Endothelial cell of umbilical vein (primary cell): Measurements from ENCODE around the gene IDI1. TPM values are rescaled to one million over a fixed set of nuclear protein-coding genes. Genes with fewer than 3 reads are reported as not detected.

Source experiments
- BruUV-seq: library from RNA; stranded (reverse); fragments of 400-500 nt; replicated peaks from 2 replicates; lab custom pipeline; 2021; lab: Mats Ljungman, UMichigan
- CTCF ChIA-PET: fragments of 300-600, 350-600 bp; sonication (Branson Sonifier 250); formaldehyde crosslinking; loops from one replicate; lab custom pipeline; 2021; ENCODE audit warnings: antibody characterized with exemption, inconsistent platforms; lab: Charles Lee
- POLR2A ChIA-PET: fragments of 300-600, 350-600 bp; sonication (Branson Sonifier 250); formaldehyde crosslinking; loops from one replicate; lab custom pipeline; 2021; ENCODE audit warnings: antibody characterized with exemption, inconsistent platforms; lab: Charles Lee
- DNase-seq: peaks from one replicate; pipeline ENCODE4 v3.0.0-alpha.2; 2011; ENCODE audit warnings: low read depth, low spot score
- FAIRE-seq: peaks from 2 replicates; lab custom pipeline; 2011; peaks lifted over from hg19 to GRCh38; lab: Jason Lieb, UNC
- H2AFZ ChIP-seq: 2 replicates; pipeline ENCODE4 v1.6.0; 2012; ENCODE audit warnings: low read depth, low read length, control low read depth, inconsistent platforms
- H3K27ac ChIP-seq: 2 replicates; pipeline ENCODE4 v1.5.1; 2011; ENCODE audit warnings: low read depth, mild to moderate bottlenecking, control low read depth, low read length, moderate library complexity; ENCODE audit not compliant: insufficient read depth
- H3K27me3 ChIP-seq, 2 experiments: 2 replicates each; pipeline versions ENCODE4 v1.6.0 to v1.6.1; 2011; ENCODE audit warnings: low read length in 2 of 2, mixed read lengths in 1 of 2; ENCODE audit not compliant: control insufficient read depth in 2 of 2, insufficient read depth in 2 of 2
- H3K36me3 ChIP-seq, 2 experiments: 2 replicates in 1 of 2; 3 replicates in 1 of 2; pipeline ENCODE4 v1.5.1; 2011; ENCODE audit warnings: low read length in 2 of 2, mild to moderate bottlenecking in 1 of 2, moderate library complexity in 1 of 2; ENCODE audit not compliant: control insufficient read depth in 2 of 2, insufficient read depth in 2 of 2; ENCODE audit errors: extremely low read depth in 1 of 2
- H3K4me1 ChIP-seq: 3 replicates; pipeline ENCODE4 v1.5.1; 2011; ENCODE audit warnings: mild to moderate bottlenecking, low read length; ENCODE audit not compliant: control insufficient read depth, insufficient read depth; ENCODE audit errors: extremely low read depth
- H3K4me2 ChIP-seq: 2 replicates; pipeline ENCODE4 v1.6.1; 2011; ENCODE audit warnings: low read length, control low read depth, mixed read lengths; ENCODE audit not compliant: insufficient read depth
- H3K4me3 ChIP-seq, 3 experiments: fragments of 200-600 bp in 1 of 3; sonication (generic), shearing (Covaris generic) in 1 of 3; replicated peaks in 1 of 3; 2 replicates each; pipeline ENCODE4 v1.5.1; 2011 to 2016; ENCODE audit warnings: control low read depth in 3 of 3, low read length in 3 of 3, mild to moderate bottlenecking in 2 of 3, inconsistent platforms in 1 of 3, low read depth in 1 of 3, moderate library complexity in 1 of 3; ENCODE audit not compliant: insufficient read depth in 1 of 3
- H3K79me2 ChIP-seq: 2 replicates; pipeline ENCODE4 v1.6.0; 2012; ENCODE audit warnings: low read length, inconsistent platforms; ENCODE audit not compliant: control insufficient read depth, insufficient read depth
- H3K9ac ChIP-seq: replicated peaks from 2 replicates; pipeline ENCODE3; 2011; ENCODE audit warnings: low read length, control low read depth; ENCODE audit not compliant: insufficient read depth; ENCODE audit errors: extremely low read depth
- H3K9me1 ChIP-seq: replicated peaks from 3 replicates; pipeline ENCODE4 v1.6.0; 2011; ENCODE audit warnings: mild to moderate bottlenecking, low read length; ENCODE audit not compliant: control insufficient read depth, insufficient read depth; ENCODE audit errors: extremely low read depth
- H3K9me3 ChIP-seq: replicated peaks from 2 replicates; pipeline ENCODE4 v1.5.1; 2012; ENCODE audit warnings: low read length, inconsistent platforms; ENCODE audit not compliant: control insufficient read depth, insufficient read depth
- H4K20me1 ChIP-seq: replicated peaks from 2 replicates; pipeline ENCODE3; 2011; ENCODE audit warnings: mild to moderate bottlenecking, low read length; ENCODE audit not compliant: control insufficient read depth, insufficient read depth; ENCODE audit errors: extremely low read depth
- CTCF ChIP-seq, 2 donors: IDR thresholded peaks; 1 replicate in 1 of 2; 2 replicates in 1 of 2; pipeline ENCODE4 v1.5.1; 2011; ENCODE audit warnings: low read length in 2 of 2, mild to moderate bottlenecking in 2 of 2, moderate library complexity in 2 of 2, control low read depth in 1 of 2, inconsistent platforms in 1 of 2, low read depth in 1 of 2; ENCODE audit not compliant: insufficient read depth in 1 of 2; ENCODE audit errors: extremely low read depth in 1 of 2
- POLR2A ChIP-seq: IDR thresholded peaks from 2 replicates; pipeline ENCODE4 v1.6.1; 2012; ENCODE audit warnings: low read depth, mild to moderate bottlenecking, control low read depth, low read length
- POLR2AphosphoS5 ChIP-seq: IDR thresholded peaks from 2 replicates; pipeline ENCODE4 v1.6.1; 2012; ENCODE audit warnings: low read depth, mild to moderate bottlenecking, control low read depth, low read length, moderate library complexity; ENCODE audit not compliant: insufficient read depth
- dilution Hi-C: fragments of 300-500 bp; cut with MboI; formaldehyde crosslinking; loops from one replicate; pipeline ENCODE4 v1.15.0; 2019; ENCODE audit warnings: low sequenced_read_pairs; ENCODE audit not compliant: extremely low pct_ligation_motif_present
- intact Hi-C: fragments of 100-400 bp; cut with micrococcal nuclease; formaldehyde crosslinking; loops from one replicate; pipeline ENCODE4 v1.10.0; 2022
- polyA plus RNA-seq, 4 experiments: library from polyadenylated mRNA; depleted of rRNA in 3 of 4; stranded (reverse) in 3 of 4; unstranded in 1 of 4; fragments of >200 nt; gene quantifications; 2 replicates each; pipeline versions ENCODE4 v1.2.1 to v1.2.3, GENCODE V29; 2011 to 2012; ENCODE audit warnings: missing spikeins in 1 of 4
- total RNA-seq: library from RNA; stranded (reverse); gene quantifications from 2 replicates; pipeline ENCODE4 v1.2.3, GENCODE V29; 2021

The IDI1 gene
- total and polyA plus RNA-seq, 2 donors (not counting 3 experiments of a cell fraction or from before 2014, with no cell fraction given) = 42.2 to 63.0 TPM

GRCh38 chr10:1020958-1021357, 28.0 kb downstream of the IDI1 start:
- ChIA-PET CTCF (interaction anchor here (0.5 to 1.1 kb wide), 2 partner anchors 13 to 29 kb away, joined by 4 to 5 read pairs; no protein-coding TSS in a partner anchor), POLR2A (no interaction called here)
- Histone ChIP-seq H3K27ac (no peak overlapping the region), H3K9ac (no peak overlapping the region), H2AFZ (no peak overlapping the region), H3K9me1 (no peaks in the 10 kb centered on the region), H3K36me3 (peaks cover 11 to 20% of the 10 kb centered on the region in 2 experiments), H3K79me2 (no peaks in the 10 kb centered on the region), H3K4me2 (no peak overlapping the region), H3K4me1 (no peaks in the 10 kb centered on the region), H4K20me1 (no peaks in the 10 kb centered on the region), H3K27me3 (no peaks in the 10 kb centered on the region), H3K4me3 (no peak overlapping the region), H3K9me3 (no peaks in the 10 kb centered on the region)
- intact Hi-C loops (no loop called here), dilution Hi-C loops (no loop called here)
- TF ChIP-seq POLR2A = no peak
- no peak for FAIRE-seq
- no peak for DNase-seq
- BruUV-seq = no TSS peak

GRCh38 chr10:1020460-1020859, 28.5 kb downstream of the IDI1 start:
- dilution Hi-C loops = no loop called here
- intact Hi-C loops = no loop called here
- Histone ChIP-seq H3K4me3 (no peak overlapping the region), H3K4me2 (no peak overlapping the region), H3K4me1 (no peaks in the 10 kb centered on the region), H3K9me3 (no peaks in the 10 kb centered on the region), H3K9ac (no peak overlapping the region), H3K79me2 (no peaks in the 10 kb centered on the region), H2AFZ (no peak overlapping the region), H3K36me3 (peaks cover 15 to 25% of the 10 kb centered on the region in 2 experiments), H3K27me3 (no peaks in the 10 kb centered on the region), H3K27ac (no peak overlapping the region), H4K20me1 (no peaks in the 10 kb centered on the region), H3K9me1 (no peaks in the 10 kb centered on the region)
- ChIA-PET CTCF (interaction anchor here (0.5 kb wide), 1 partner anchor 29 kb away, joined by 4 read pairs; no protein-coding TSS in a partner anchor), POLR2A (no interaction called here)
- FAIRE-seq = no peak
- DNase-seq = no peak
- no TSS peak for BruUV-seq
- TF ChIP-seq CTCF (IDR thresholded peaks at IDR 0.05; ENCODE audit: extremely low read depth in 1 of 2, insufficient read depth in 1 of 2, low read depth in 1 of 2, low read length in 2 of 2) (no peak), POLR2AphosphoS5 (peak; percentile 44)
